ENCODE results near the gene LLGL2.
"Not testable (repeated sequence)": the region's sequence is repeated elsewhere in the genome, so short reads cannot be mapped to it uniquely, and the experiment has no call there.

LLGL2 gene

DNA sequence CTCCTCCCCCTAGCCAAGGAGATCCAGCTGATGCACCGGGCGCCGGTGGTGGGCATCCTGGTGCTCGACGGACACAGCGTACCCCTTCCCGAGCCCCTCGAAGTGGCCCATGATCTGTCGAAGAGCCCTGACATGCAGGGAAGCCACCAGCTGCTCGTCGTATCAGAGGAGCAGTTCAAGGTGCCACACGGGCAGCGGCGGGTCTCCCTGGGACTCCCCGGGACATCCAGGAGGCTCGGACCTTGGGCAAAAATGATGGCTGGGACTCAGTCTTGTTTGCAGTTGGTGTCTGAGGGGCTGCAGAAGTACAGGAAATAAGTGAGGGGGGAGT is 46.4 kb downstream of the LLGL2 start:
- no peak for DNase-seq

DNA sequence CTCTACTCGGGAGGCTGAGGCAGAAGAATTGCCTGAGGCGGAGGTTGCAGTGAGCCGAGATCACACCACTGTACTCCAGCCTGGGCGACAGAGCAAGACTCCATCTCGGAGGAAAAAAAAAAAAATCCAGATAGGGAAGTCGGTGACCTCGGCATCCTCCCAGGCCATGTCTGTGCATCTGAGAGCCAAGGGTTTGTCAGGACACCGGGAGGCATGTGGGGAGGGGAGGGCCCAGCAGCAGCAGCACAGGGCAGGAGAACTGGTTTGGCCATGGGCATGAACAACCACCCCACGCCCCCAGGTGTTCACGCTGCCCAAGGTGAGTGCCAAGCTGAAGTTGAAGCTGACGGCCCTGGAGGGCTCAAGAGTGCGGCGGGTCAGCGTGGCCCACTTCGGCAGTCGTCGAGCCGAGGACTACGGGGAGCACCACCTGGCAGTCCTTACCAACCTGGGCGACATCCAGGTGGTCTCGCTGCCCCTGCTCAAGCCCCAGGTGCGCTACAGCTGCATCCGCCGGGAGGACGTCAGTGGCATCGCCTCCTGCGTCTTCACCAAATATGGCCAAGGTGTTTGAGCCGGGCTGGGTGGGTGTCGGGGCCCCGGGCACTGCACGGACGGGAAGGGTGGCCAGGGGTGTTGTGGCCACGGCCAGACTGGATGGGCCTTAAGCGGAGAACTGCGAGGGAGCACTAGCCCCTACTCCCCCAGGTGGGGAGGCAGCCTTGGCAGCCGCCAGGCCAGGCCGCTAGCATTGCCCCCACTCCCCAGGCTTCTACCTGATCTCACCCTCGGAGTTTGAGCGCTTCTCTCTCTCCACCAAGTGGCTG is 47.4 kb downstream of the LLGL2 start:
- no peak for DNase-seq

DNA sequence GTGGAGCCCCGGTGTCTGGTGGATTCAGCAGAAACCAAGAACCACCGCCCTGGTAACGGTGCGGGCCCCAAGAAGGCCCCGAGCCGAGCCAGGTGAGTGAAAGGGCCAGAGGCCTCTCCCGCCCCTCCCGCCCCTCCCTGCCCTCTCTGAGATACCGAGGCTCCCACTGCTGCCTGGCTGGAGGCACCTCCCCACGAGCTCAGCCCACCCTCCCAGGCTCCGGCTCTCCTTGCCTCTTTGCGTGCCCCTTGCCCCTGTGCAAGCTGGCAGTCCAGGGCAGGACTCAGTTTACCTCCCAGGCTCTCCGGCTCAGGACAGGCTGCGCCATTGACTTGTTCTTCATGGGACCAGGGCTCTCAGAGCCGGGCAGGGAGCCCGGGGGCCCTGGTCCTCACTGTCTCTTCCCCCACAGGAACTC is 48.1 kb downstream of the LLGL2 start:
- no peak for DNase-seq

DNA sequence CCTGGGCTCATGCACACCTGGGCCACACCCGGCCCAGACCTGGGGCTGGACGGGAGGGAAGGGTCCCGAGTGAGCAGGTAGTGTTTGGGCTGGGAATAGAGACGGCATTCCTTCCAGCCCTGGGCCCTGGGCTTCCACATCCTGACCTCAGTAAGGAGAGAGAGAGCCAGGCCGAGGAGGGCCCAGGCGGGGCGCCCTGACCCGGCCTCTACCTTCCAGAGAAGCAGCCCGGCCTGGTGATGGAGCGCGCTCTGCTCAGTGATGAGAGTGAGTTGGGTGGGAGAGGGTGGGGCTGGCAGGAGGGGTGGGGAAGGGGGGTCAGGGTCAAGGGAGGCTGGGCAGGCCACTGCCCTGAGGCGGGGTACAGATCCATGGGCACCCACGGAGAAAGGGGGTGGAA is 48.5 kb downstream of the LLGL2 start:
- DNase-seq: no peak

DNA sequence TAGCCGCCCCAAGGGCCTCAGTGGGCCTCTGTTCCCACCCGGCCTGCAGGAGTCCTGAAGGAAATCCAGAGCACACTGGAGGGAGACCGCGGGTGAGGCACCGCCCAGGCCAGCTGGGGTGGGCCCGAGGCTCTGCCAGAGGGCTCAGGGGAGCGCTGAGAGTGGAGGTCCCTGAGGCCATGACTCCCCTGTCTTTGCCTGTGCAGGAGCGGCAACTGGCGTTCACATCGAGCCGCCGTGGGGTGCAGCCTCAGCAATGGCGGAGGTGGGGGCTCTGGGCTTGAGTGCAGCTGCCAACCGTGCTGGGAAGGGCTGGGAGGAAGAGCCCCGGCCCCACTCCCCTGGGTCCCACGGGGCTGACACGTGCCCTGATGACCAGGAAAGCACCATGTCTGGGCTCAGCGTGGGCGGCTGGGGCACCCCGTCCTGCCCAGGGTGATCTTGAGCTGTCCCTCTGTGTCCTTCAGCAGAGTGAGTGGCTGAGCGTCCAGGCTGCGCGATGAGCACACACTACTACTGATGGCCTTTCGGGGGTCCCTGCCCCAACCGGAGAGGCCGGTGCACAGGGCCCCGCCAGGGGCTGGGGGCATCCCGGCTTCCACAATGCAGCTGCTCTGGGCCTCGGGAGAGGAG is 49.0 kb downstream of the LLGL2 start:
- DNase-seq: no peak

DNA sequence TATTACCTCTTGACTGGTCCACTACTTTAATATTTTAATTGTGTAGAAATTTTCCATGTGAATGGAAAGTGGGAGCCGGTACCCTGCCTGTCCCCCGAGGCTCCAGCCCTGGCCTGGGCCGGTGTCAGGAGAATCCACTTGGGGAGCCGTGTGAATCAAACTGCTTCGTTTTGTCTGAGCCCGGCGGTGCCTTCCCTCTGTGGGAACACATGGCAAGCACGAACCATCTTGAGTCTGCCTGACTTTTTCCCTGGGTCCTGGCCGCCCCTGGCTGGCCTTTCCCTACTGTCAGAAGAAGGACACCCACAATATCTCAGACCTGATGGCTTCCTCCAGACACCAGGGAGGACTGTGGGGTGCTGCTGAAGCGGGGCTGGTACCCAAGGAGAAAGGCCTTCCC is 49.7 kb downstream of the LLGL2 start:
- no peak for DNase-seq

DNA sequence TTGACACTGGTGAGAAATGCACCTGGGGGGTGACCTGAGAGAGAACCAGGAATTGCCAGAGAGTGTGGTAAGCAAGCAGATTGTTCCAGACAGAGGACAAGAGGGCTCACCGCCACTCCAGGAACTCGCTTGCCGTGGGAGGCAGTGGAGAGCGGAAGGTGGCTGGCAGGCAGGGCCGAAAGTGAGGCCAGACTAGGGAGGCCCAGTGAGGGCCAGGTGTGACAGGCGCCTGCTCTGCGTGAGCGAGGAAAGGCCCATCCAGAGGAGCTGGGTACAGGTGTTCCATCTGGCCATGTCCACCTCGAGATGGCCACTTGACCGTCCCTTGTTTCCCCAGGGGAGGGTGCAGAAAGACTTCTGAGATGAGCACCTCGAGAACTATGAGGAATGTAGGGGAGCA is 50.2 kb downstream of the LLGL2 start:
- no peak for DNase-seq

DNA sequence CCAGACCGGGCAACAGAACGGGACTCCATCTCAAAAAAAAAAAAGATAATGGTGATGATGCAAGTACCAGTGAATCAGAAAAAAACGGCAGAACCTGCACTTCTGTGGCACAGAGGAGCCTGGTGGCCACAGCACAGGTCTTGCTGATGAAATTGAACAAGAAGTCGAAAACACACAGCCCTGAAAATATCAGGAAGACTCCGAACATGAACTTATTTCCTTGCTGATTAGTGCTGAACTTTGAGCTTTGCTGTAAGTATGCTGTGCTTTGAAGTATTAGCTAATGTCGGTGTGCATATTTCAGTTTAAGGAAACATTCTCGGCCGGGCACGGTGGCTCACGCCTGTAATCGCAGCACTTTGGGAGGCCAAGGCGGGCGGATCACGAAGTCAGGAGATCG is 51.2 kb downstream of the LLGL2 start:
- DNase-seq: no peak

DNA sequence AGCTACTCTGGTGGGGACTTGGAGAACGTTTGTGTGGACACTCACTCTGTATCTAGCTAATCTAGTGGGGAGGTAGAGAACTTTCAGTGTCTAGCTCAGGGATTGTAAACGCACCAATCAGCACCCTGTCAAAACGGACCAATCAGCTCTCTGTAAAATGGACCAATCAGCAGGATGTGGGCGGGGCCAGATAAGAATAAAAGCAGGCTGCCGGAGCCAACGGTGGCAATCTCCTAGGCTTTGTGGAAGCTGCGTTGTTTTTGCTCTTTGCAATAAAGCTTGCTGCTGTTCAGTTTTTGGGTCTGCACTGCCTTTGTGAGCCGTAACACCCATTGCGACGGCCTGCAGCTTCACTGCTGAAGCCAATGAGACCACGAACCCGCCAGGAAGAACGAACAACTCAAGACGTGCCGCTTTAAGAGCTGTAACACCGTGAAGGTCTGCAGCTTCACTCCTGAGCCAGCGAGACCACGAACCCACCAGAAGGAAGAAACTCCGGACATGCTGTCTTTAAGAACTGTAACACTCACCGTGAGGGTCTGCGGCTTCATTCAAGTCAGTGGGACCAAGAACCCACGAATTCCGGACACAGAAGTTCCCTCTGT is 55.7 kb downstream of the LLGL2 start:
- DNase-seq: peak; percentile 44

DNA sequence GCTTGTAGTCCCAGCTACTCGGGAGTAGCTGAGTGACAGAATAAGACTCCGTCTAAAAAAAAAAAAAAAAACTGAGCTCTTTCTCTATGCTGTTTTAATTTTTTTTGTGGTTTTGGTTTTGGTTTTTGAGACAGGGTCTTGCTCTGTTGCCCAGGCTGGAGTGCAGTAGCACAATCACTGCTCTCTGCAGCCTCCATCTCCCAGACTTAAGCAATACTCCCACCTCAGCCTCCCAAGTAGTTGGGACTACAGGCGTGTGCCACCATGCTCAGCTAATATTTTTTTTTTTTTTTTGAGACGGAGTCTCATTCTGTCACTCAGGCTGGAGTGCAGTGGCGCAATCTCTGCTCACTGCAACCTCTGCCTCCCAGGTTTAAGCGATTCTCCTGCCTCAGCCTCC is 57.7 kb downstream of the LLGL2 start:
- not testable (repeated sequence) for DNase-seq

DNA sequence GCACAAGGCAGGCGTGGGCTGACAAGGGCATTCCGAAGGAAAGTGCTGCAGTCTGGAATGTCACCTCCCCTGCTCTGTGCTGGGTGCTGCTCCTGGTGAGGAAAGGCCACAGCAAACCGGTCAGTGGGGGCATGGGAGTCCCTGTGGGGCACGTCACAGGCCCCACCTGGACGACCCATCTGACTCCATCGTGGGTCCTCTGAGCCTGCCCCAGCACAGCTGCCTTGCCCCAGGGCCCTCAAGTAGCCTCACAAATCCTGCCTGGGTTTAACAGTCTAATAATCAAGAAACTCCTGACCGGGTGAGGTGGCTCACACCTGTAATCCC is 59.3 kb downstream of the LLGL2 start:
- no peak for DNase-seq

DNA sequence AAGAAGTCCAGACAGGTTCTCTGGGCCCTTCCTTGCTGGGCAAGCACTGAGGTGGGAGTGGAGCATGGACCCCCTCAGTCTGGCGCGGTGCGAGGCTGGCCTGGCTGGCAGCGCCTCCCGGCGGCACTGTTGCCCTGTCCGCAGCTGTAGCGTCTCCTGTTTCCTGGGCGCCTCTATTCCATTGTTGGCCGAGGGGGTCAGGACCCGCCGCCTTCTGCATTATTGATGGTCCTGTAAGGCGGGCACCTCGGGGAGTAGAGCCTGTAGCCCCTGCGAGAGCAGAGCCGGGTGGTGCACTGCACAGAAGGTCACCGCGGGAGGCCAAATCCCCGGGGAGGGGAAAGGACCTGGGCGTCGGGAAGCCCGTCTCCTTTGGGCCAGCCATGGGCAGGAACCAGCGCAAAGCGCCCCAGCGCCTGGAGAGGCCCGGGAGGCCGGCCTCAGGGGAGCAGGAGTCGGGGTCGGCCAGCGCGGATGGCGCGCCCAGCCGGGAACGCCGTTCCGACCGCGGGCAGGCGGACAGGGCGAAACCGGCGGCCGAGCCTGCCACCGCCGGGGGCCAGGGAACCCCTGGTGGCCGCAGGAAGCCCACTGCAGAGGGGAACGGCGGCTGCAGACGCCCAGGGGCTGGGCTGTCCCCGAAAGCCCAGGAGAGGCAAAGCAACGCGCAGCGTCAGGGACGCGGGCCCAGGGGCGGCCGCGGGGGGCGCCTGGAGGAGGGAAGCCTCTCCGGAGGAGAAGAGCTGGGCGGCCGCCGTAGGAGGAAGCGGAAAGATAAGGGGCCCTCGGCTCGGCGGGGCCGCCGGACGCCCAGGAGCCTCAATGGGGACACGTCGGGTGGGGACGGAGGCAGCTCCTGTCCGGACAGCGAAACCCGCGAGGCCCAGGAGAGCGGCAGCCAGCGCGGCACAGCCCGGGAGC is 62.4 kb downstream of the LLGL2 start, which contains the start of gene MYO15B:
TSS of gene MYO15B (plus strand) at position 126 of the 921 bp plus-strand sequence. CDS start at position 384, 258 bp downstream.
- peak; percentile 65 for DNase-seq

DNA sequence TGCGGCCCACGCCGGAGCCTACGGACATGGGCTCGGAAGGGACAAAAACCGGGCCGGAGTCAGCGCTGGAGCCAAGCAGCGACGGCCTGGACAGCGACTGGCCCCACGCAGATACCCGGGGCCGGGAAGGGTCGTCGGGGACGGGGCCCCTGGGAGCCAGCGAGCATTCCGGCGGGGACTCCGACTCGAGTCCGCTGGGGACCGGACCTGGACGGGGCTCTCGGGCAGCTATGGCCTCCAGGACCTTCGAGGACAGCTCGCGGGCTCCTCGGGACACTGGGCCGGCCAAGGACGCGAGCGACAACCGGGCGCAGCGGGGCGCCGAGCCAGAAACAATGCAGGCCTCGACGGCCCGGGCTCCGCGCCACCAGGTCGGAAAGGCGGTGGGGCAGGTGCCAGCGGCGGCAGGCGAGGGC is 63.1 kb downstream of the LLGL2 start:
- peak; percentile 5 for DNase-seq

DNA sequence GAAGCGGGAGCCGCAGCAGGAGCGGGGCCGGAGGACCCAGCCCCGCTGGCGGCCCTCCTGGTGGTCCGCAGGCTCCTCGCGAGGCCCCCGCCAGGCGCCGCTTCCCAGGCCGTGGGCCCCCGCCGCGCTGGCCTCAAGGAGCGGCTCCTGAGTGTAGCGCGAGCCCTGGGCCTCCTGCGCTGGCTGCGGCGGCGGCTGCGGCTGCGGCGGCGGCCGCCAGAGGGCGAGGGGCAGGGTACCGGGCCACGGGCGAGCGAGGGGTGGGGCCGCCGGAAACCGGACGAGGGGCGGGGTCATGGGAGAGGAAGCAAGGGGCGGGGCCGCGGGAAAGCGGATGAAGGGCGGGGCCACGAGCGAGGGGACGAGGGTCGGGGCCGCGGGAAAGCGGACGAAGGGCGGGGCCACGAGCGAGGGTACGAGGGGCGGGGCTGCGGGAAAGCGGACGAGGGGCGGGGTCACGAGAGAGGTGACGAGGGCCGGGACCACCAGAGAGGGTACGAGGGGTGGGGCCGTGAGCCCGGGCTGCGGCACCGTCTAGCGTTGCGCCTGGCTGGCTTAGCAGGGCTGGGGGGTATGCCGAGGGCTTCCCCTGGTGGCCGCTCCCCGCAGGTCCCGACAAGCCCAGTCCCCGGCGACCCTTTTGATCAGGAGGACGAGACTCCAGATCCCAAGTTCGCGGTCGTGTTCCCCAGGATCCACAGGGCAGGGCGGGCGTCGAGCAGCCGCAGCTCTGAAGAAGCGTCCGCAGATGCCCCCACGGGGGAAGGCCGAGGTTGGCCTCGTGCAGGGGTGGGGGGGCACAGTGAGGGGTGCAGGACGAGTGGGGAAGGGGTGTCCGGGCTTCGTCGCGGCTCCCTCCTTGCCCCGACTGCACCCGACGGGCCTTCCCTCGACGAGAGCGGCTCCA is 63.8 kb downstream of the LLGL2 start:
- peak; percentile 94 for DNase-seq

DNA sequence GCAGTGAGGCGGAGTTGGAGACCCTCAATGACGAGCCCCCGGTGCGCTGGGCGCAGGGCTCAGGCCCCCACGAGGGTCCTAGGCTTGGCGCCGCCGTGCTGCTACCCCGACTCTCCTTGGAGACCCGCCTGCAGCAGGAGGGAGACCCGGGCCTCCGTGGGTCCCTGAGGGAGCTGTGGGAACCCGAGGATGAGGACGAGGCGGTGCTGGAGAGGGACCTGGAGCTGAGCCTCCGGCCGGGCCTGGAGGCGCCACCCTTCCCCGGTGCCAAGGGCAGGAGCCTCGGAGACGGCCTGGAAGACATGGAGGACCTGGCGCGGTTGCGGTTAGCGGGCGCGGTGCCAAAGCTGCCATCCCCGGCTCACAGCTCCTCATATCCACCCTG is 64.4 kb downstream of the LLGL2 start:
- no peak for DNase-seq

DNA sequence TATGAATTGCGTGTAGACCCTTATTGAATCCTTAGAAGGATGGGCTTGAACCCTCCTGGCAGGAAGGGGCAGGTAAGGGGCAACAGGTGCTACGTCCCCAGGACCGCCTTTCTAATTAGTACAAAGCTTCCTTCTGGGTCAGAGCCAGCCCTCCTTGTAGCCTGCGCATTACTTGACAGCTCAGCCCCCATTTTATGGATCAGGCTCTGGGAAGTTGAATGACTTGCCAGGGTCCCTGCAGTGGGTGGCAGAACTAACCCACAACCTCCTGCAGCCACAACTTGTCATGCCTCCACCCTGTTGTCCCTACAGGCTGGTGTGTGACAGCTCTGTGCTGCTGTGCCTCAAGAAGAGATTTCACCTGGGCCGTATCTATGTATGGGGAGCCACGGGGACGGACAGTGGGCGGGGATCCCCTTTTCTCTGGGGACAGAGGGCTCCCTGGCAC is 64.8 kb downstream of the LLGL2 start:
- no peak for DNase-seq

DNA sequence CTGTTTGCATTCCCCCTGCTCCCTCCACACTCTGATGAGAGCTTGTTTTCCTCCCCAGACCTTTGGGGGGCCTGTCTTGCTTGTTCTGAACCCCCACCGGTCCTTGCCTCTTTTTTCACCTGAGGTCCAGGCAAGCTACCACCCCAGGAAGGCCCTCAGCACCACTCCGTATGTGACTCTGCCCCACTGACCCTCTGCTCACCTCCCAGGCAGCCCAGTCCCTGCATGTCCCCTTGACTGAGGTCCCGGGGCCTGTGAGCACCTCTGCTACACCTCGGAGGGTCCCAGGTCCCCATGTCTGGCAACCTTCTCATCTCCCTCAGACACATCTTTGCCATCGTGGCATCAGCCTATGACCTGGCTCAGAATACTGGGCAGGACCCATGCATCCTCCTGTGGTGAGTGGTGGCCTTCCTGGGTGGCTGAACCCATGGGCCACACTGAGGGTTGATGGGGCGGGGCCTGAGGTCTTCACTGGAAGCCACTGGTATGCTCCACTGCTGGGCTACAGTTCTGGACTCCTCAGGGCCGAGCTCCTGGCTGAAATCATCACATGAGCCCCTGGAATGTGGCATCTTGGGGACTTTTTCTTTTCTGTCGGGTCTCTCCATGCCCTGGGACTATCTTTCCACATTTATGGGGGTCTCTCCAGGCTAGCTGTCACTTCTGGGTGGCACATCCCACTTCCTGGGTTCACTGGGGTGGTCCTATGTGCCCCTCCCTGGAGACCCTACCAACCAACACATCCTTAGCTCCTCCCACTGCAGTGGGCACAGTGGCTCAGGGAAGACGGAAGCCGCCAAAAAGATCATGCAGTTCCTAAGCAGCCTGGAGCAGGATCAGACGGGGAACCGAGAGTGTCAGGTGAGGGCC is 65.6 kb downstream of the LLGL2 start:
- no peak for DNase-seq

DNA sequence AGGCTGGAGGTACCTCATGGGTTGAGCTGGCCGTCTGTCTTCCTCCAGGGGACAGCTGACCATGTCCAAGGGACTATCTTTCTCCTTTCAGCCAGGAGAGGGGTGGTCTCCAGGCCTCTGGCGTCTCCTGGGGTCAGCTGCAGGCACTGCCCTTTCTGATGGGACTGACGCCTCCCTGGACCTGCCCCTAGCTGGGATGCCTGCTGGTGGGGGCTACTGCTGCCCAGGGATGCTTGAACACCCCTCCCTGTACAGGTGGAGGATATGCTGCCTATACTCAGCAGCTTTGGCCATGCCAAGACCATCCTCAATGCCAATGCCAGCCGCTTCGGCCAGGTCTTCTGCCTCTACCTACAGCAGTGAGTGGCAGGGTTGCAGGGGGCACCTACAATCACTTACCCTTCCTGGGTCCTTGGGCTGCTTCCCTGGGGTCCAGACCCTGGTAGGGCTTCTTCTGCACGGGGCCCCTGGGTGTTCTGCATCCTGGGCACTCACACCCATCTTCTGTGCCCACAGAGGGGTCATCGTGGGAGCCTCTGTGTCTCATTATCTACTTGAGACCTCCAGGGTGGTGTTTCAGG is 66.3 kb downstream of the LLGL2 start:
- no peak for DNase-seq

DNA sequence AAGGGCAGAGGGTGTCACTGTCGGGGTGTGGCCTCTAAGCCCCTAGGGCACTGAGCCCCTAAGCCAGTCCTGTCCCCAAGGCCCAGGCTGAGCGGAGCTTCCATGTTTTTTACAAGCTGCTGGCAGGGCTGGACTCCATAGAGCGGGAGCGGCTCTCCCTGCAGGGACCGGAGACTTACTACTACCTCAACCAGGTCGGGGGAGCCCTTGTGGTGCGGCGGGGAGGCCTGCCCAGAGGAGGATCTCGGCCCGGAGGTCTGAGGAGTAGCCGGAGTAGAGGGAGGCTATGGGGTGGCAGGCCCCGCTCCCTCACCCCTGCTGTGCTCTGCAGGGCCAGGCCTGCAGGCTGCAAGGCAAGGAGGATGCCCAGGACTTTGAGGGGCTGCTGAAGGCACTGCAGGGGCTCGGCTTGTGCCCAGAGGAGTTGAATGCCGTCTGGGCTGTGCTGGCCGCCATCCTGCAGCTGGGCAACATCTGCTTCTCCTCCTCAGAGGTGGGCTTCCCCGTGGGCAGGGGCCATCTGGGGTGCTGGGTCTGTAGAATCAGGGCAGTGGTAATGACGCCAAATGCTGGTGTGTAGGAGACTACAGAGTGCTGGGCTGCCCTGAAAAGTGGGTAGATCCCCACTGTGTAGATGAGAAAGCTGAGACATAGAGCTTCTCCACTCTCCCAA is 67.0 kb downstream of the LLGL2 start:
- DNase-seq: no peak

DNA sequence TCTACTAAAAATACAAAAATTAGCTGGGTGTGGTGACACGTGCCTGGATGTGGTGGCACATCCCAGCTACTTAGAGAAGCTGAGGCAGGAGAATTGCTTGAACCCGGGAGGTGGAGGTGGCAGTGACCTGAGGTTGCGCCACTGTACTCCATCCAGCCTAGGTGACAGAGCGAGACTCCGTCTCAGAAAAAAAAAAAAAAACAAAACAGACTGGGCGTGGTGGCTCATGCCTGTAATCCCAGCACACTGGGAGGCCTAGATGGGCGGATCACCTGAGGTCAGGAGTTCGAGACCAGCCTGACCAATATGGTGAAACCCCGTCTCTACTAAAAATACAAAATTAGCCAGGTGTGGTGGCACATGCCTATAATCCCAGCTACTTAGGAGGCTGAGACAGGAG is 67.9 kb downstream of the LLGL2 start:
- not testable (repeated sequence) for DNase-seq

Measured in activated CD4-positive, alpha-beta T cell treated with anti-CD3 and anti-CD28 coated beads, Interleukin-2, amount 50 U/mL, for 16 hours (primary cell).